GM23338 (cell line): ENCODE data around the gene KCNMB2. TPM values are rescaled to one million over a fixed set of nuclear protein-coding genes. Genes with fewer than 3 reads are reported as not detected.

Source experiments
- ATAC-seq: fragments of 200-7000 bp; cut with Tn5 transposase; 3 replicates; pipeline ENCODE4 v1.9.1; 2020
- DNase-seq: peaks from one replicate; pipeline ENCODE4 v3.0.0-alpha.2; 2015; ENCODE audit warnings: low spot score
- H2AFZ ChIP-seq: fragments of 200-600 bp; sonication (generic); 2 replicates; pipeline ENCODE4 v1.8.0; 2016; ENCODE audit warnings: antibody characterized with exemption, mild to moderate bottlenecking, moderate library complexity
- H3F3A ChIP-seq: fragments of 200-600 bp; sonication (generic); replicated peaks from 2 replicates; pipeline ENCODE4 v1.8.0; 2017; ENCODE audit warnings: antibody characterized with exemption, mixed run types, low read depth
- H3K27ac ChIP-seq: fragments of 200-600 bp; sonication (generic); 2 replicates; pipeline ENCODE4 v1.6.1; 2016; ENCODE audit warnings: low read depth
- H3K27me3 ChIP-seq: fragments of 200-600 bp; sonication (generic); 2 replicates; pipeline ENCODE4 v1.8.0; 2016; ENCODE audit warnings: mild to moderate bottlenecking, mixed run types, moderate library complexity; ENCODE audit not compliant: insufficient read depth
- H3K36me3 ChIP-seq: fragments of 200-600 bp; sonication (generic); 2 replicates; pipeline ENCODE4 v1.8.0; 2016; ENCODE audit warnings: mild to moderate bottlenecking; ENCODE audit not compliant: insufficient read depth
- H3K4me1 ChIP-seq: fragments of 200-600 bp; sonication (generic); 2 replicates; pipeline ENCODE4 v1.8.0; 2016; ENCODE audit warnings: mild to moderate bottlenecking, moderate library complexity; ENCODE audit not compliant: insufficient read depth
- H3K4me2 ChIP-seq: fragments of 200-600 bp; sonication (generic); 2 replicates; pipeline ENCODE4 v1.7.1; 2017; ENCODE audit warnings: mixed run types
- H3K4me3 ChIP-seq: fragments of 200-600 bp; sonication (generic); 2 replicates; pipeline ENCODE4 v1.6.1; 2016; ENCODE audit warnings: mixed run types
- H3K79me2 ChIP-seq: fragments of 200-600 bp; sonication (generic); replicated peaks from 2 replicates; pipeline ENCODE4 v1.8.0; 2017; ENCODE audit warnings: mild to moderate bottlenecking; ENCODE audit not compliant: insufficient read depth
- H3K9me2 ChIP-seq: fragments of 200-600 bp; sonication (generic); 2 replicates; pipeline ENCODE4 v1.8.0; 2017; ENCODE audit not compliant: insufficient read depth
- H4K20me1 ChIP-seq: fragments of 200-600 bp; sonication (generic); replicated peaks from 2 replicates; pipeline ENCODE4 v1.8.0; 2017; ENCODE audit warnings: mild to moderate bottlenecking; ENCODE audit not compliant: insufficient read depth
- H3K27ac Mint-ChIP-seq: 2 replicates; pipeline ENCODE4 v1.8.0; 2020; ENCODE audit warnings: inconsistent platforms, mild to moderate bottlenecking, moderate library complexity, mixed read lengths
- H3K27me3 Mint-ChIP-seq: 3 replicates; pipeline ENCODE4 v1.8.0; 2022; ENCODE audit warnings: low read depth, mild to moderate bottlenecking, moderate library complexity, mixed read lengths, inconsistent platforms; ENCODE audit not compliant: insufficient read depth, poor library complexity
- H3K36me3 Mint-ChIP-seq: 3 replicates; pipeline ENCODE4 v1.8.0; 2021; ENCODE audit warnings: low read depth, mild to moderate bottlenecking, inconsistent platforms, moderate library complexity, mixed read lengths
- H3K4me1 Mint-ChIP-seq: 3 replicates; pipeline ENCODE4 v1.8.0; 2020; ENCODE audit warnings: mild to moderate bottlenecking, inconsistent platforms, mixed read lengths
- H3K4me3 Mint-ChIP-seq: 3 replicates; pipeline ENCODE4 v1.8.0; 2021; ENCODE audit warnings: moderate library complexity, mild to moderate bottlenecking, inconsistent platforms, mixed read lengths
- H3K9me3 Mint-ChIP-seq: 3 replicates; pipeline ENCODE4 v1.8.0; 2020; ENCODE audit warnings: moderate library complexity, mild to moderate bottlenecking, inconsistent platforms, mixed read lengths
- EZH2phosphoT487 ChIP-seq: fragments of 200-600 bp; sonication (generic); IDR thresholded peaks from one replicate; pipeline ENCODE4 v1.8.1; 2018; ENCODE audit warnings: antibody characterized with exemption; ENCODE audit not compliant: unreplicated experiment
- JUNB ChIP-seq: IDR thresholded peaks from one replicate; pipeline ENCODE4 v1.6.1; 2016; ENCODE audit warnings: antibody characterized with exemption; ENCODE audit not compliant: unreplicated experiment
- POLR2AphosphoS5 ChIP-seq: IDR thresholded peaks from 2 replicates; pipeline ENCODE4 v1.6.1; 2016; ENCODE audit warnings: antibody characterized with exemption, low read depth
- STAT1 ChIP-seq: IDR thresholded peaks from one replicate; pipeline ENCODE4 v1.6.1; 2016; ENCODE audit warnings: antibody characterized with exemption; ENCODE audit not compliant: unreplicated experiment
- ZNF114 ChIP-seq: fragments of 250-450 bp; sonication (Bioruptor Pico); IDR thresholded peaks from 2 replicates; pipeline ENCODE4 v1.5.0; 2020; ENCODE audit warnings: mild to moderate bottlenecking, moderate library complexity
- ZNF331 ChIP-seq: fragments of 250-450 bp; sonication (Bioruptor Pico); IDR thresholded peaks from 2 replicates; pipeline ENCODE4 v1.5.0; 2020; ENCODE audit warnings: low read depth, mild to moderate bottlenecking, moderate library complexity
- polyA plus RNA-seq: library from polyadenylated mRNA; unstranded; fragments of >200 nt; fragmentation: Nextera tagmentation; extraction: Ambion mirVana; gene quantifications from 2 replicates; pipeline ENCODE4 v1.2.1, GENCODE V29; 2016
- total RNA-seq: library from RNA; depleted of rRNA; stranded (reverse); fragments of >200 nt; shearing (Covaris generic); gene quantifications from 2 replicates; pipeline ENCODE4 v1.2.3, GENCODE V29; 2014
- TF ChIP-seq, protein P1 (sequence below): IDR thresholded peaks from 2 replicates; pipeline ENCODE4 v1.6.1; 2016; ENCODE audit warnings: antibody characterized with exemption
- TF ChIP-seq, protein P2 (sequence below): IDR thresholded peaks from one replicate; pipeline ENCODE4 v1.6.1; 2018; ENCODE audit warnings: antibody characterized with exemption; ENCODE audit not compliant: unreplicated experiment
- TF ChIP-seq, protein P3 (sequence below): fragments of 250-450 bp; sonication (Bioruptor Pico); IDR thresholded peaks from 2 replicates; pipeline ENCODE4 v1.5.0; 2020; ENCODE audit warnings: mild to moderate bottlenecking, moderate library complexity

Gene KCNMB2
- total and polyA plus RNA-seq, 2 experiments from 2014 or later = 0.53 TPM; not detected in 1

DNA sequence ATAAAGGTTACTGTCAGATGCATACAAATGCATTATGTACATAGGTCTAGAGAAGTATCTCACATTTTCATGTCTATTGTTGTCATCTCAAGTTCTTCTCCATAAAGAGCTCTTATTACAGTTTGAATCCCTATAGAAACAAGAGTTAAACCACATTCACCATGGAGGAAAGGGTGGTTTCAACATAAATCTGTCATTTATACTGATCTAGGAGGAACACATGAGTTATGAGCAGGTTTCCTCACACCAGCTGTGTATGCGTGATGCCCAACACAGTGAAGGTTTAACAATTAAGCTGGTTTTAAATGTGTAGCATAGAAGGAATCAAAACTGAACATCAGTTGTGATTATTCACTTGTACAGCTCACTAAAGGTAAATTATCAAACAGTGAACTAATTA lies 251.7 kb downstream of the KCNMB2 start:
- Mint-ChIP-seq H3K27ac (no peak overlapping the region), H3K9me3 (no peaks in the 10 kb centered on the region), H3K36me3 (no peaks in the 10 kb centered on the region), H3K27me3 (peaks cover 2% of the 10 kb centered on the region), H3K4me1 (no peaks in the 10 kb centered on the region), H3K4me3 (no peak overlapping the region)
- no peaks in the 10 kb centered on the region for H3K27me3 ChIP-seq
- no peaks in the 10 kb centered on the region for H3K79me2 ChIP-seq
- no peaks in the 10 kb centered on the region for H3K36me3 ChIP-seq
- no peaks in the 10 kb centered on the region for H4K20me1 ChIP-seq
- ATAC-seq (no peak), DNase-seq (no peak)
- TF ChIP-seq POLR2AphosphoS5 (no peak), JUNB (no peak), STAT1 (no peak), ZNF331 (no peak), EZH2phosphoT487 (no peak), ZNF114 (CRISPR knock-in tag) (no peak)
- TF ChIP-seq, protein P1, sequence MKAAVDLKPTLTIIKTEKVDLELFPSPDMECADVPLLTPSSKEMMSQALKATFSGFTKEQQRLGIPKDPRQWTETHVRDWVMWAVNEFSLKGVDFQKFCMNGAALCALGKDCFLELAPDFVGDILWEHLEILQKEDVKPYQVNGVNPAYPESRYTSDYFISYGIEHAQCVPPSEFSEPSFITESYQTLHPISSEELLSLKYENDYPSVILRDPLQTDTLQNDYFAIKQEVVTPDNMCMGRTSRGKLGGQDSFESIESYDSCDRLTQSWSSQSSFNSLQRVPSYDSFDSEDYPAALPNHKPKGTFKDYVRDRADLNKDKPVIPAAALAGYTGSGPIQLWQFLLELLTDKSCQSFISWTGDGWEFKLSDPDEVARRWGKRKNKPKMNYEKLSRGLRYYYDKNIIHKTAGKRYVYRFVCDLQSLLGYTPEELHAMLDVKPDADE = no peak
- TF ChIP-seq, protein P2, sequence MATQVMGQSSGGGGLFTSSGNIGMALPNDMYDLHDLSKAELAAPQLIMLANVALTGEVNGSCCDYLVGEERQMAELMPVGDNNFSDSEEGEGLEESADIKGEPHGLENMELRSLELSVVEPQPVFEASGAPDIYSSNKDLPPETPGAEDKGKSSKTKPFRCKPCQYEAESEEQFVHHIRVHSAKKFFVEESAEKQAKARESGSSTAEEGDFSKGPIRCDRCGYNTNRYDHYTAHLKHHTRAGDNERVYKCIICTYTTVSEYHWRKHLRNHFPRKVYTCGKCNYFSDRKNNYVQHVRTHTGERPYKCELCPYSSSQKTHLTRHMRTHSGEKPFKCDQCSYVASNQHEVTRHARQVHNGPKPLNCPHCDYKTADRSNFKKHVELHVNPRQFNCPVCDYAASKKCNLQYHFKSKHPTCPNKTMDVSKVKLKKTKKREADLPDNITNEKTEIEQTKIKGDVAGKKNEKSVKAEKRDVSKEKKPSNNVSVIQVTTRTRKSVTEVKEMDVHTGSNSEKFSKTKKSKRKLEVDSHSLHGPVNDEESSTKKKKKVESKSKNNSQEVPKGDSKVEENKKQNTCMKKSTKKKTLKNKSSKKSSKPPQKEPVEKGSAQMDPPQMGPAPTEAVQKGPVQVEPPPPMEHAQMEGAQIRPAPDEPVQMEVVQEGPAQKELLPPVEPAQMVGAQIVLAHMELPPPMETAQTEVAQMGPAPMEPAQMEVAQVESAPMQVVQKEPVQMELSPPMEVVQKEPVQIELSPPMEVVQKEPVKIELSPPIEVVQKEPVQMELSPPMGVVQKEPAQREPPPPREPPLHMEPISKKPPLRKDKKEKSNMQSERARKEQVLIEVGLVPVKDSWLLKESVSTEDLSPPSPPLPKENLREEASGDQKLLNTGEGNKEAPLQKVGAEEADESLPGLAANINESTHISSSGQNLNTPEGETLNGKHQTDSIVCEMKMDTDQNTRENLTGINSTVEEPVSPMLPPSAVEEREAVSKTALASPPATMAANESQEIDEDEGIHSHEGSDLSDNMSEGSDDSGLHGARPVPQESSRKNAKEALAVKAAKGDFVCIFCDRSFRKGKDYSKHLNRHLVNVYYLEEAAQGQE = no peak
- TF ChIP-seq, protein P3, sequence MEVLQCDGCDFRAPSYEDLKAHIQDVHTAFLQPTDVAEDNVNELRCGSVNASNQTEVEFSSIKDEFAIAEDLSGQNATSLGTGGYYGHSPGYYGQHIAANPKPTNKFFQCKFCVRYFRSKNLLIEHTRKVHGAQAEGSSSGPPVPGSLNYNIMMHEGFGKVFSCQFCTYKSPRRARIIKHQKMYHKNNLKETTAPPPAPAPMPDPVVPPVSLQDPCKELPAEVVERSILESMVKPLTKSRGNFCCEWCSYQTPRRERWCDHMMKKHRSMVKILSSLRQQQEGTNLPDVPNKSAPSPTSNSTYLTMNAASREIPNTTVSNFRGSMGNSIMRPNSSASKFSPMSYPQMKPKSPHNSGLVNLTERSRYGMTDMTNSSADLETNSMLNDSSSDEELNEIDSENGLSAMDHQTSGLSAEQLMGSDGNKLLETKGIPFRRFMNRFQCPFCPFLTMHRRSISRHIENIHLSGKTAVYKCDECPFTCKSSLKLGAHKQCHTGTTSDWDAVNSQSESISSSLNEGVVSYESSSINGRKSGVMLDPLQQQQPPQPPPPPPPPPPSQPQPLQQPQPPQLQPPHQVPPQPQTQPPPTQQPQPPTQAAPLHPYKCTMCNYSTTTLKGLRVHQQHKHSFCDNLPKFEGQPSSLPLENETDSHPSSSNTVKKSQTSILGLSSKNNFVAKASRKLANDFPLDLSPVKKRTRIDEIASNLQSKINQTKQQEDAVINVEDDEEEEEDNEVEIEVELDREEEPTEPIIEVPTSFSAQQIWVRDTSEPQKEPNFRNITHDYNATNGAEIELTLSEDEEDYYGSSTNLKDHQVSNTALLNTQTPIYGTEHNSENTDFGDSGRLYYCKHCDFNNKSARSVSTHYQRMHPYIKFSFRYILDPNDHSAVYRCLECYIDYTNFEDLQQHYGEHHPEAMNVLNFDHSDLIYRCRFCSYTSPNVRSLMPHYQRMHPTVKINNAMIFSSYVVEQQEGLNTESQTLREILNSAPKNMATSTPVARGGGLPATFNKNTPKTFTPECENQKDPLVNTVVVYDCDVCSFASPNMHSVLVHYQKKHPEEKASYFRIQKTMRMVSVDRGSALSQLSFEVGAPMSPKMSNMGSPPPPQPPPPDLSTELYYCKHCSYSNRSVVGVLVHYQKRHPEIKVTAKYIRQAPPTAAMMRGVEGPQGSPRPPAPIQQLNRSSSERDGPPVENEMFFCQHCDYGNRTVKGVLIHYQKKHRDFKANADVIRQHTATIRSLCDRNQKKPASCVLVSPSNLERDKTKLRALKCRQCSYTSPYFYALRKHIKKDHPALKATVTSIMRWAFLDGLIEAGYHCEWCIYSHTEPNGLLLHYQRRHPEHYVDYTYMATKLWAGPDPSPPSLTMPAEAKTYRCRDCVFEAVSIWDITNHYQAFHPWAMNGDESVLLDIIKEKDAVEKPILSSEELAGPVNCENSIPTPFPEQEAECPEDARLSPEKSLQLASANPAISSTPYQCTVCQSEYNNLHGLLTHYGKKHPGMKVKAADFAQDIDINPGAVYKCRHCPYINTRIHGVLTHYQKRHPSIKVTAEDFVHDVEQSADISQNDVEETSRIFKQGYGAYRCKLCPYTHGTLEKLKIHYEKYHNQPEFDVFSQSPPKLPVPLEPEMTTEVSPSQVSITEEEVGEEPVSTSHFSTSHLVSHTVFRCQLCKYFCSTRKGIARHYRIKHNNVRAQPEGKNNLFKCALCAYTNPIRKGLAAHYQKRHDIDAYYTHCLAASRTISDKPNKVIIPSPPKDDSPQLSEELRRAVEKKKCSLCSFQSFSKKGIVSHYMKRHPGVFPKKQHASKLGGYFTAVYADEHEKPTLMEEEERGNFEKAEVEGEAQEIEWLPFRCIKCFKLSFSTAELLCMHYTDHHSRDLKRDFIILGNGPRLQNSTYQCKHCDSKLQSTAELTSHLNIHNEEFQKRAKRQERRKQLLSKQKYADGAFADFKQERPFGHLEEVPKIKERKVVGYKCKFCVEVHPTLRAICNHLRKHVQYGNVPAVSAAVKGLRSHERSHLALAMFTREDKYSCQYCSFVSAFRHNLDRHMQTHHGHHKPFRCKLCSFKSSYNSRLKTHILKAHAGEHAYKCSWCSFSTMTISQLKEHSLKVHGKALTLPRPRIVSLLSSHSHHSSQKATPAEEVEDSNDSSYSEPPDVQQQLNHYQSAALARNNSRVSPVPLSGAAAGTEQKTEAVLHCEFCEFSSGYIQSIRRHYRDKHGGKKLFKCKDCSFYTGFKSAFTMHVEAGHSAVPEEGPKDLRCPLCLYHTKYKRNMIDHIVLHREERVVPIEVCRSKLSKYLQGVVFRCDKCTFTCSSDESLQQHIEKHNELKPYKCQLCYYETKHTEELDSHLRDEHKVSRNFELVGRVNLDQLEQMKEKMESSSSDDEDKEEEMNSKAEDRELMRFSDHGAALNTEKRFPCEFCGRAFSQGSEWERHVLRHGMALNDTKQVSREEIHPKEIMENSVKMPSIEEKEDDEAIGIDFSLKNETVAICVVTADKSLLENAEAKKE (CRISPR knock-in tag) = no peak
- H3K27ac ChIP-seq = no peak overlapping the region
- H3K4me1 ChIP-seq = no peaks in the 10 kb centered on the region
- H3F3A ChIP-seq = no peaks in the 10 kb centered on the region
- H2AFZ ChIP-seq = no peak overlapping the region
- H3K9me2 ChIP-seq = no peaks in the 10 kb centered on the region
- no peak overlapping the region for H3K4me2 ChIP-seq
- no peak overlapping the region for H3K4me3 ChIP-seq
